Endodermal cell (in vitro differentiated cells): ENCODE measurements around the gene EFNA5. TPM values are rescaled to one million over a fixed set of nuclear protein-coding genes. Genes with fewer than 3 reads are reported as not detected.

Experiments used
- DNase-seq: peaks from one replicate; pipeline ENCODE4 v3.0.0-alpha.2; 2017
- H3K27ac ChIP-seq: 2 replicates; pipeline ENCODE4 v1.5.1; 2013; ENCODE audit warnings: mild to moderate bottlenecking, low read depth, low read length, moderate library complexity
- H3K27me3 ChIP-seq: 2 replicates; pipeline ENCODE4 v1.6.1; 2013; ENCODE audit warnings: mild to moderate bottlenecking, low read length, moderate library complexity; ENCODE audit not compliant: insufficient read depth, control insufficient read depth, poor library complexity, severe bottlenecking
- H3K36me3 ChIP-seq: 2 replicates; pipeline ENCODE4 v1.7.0; 2013; ENCODE audit warnings: mild to moderate bottlenecking, low read length, moderate library complexity; ENCODE audit not compliant: control insufficient read depth, insufficient read depth
- H3K4me1 ChIP-seq: one replicate; pipeline ENCODE4 v1.7.0; 2013; ENCODE audit warnings: low read length; ENCODE audit not compliant: control insufficient read depth, insufficient read depth
- H3K4me3 ChIP-seq: 2 replicates; pipeline ENCODE4 v1.5.1; 2013; ENCODE audit warnings: mild to moderate bottlenecking, low read length, moderate library complexity
- H3K9ac ChIP-seq: 2 replicates; pipeline ENCODE4 v1.6.1; 2013; ENCODE audit warnings: mild to moderate bottlenecking, low read length, moderate library complexity; ENCODE audit not compliant: poor library complexity, severe bottlenecking; ENCODE audit errors: extremely low read depth
- H3K9me3 ChIP-seq: 2 replicates; pipeline ENCODE4 v1.6.1; 2013; ENCODE audit warnings: mild to moderate bottlenecking, low read length, moderate library complexity; ENCODE audit not compliant: control insufficient read depth
- H3K27ac Mint-ChIP-seq: 2 replicates; pipeline ENCODE4 v1.8.0; 2020; ENCODE audit warnings: mixed read lengths
- H3K27me3 Mint-ChIP-seq: 2 replicates; pipeline ENCODE4 v1.8.0; 2021; ENCODE audit warnings: mild to moderate bottlenecking, mixed read lengths; ENCODE audit not compliant: insufficient read depth
- H3K36me3 Mint-ChIP-seq: 2 replicates; pipeline ENCODE4 v1.8.0; 2020; ENCODE audit warnings: low read depth, mixed read lengths
- H3K4me1 Mint-ChIP-seq: 2 replicates; pipeline ENCODE4 v1.8.0; 2020; ENCODE audit warnings: mixed read lengths
- H3K4me3 Mint-ChIP-seq: 2 replicates; pipeline ENCODE4 v1.8.0; 2020; ENCODE audit warnings: mild to moderate bottlenecking, moderate library complexity, mixed read lengths
- H3K9me3 Mint-ChIP-seq: 2 replicates; pipeline ENCODE4 v1.8.0; 2020; ENCODE audit warnings: mild to moderate bottlenecking, mixed read lengths
- CTCF ChIP-seq: fragments of 200-600 bp; sonication (generic); conservative IDR thresholded peaks from 2 replicates; pipeline ENCODE4 v1.5.0; 2021; ENCODE audit warnings: antibody characterized with exemption, mild to moderate bottlenecking
- WGBS, 2 experiments: methylation state at CpG; one replicate each; pipeline versions ENCODE4 v1.1.5 to v1.1.7; 2013; ENCODE audit warnings: missing lambda C conversion rate in 2 of 2, mixed read lengths in 1 of 2; ENCODE audit not compliant: insufficient coverage in 1 of 2, insufficient read length in 1 of 2; 5-methylcytosine and 5-hydroxymethylcytosine counted together
- total RNA-seq, 2 donors: library from RNA; stranded (reverse); fragmentation: NEBNext Ultra II Directional in 1 of 2; extraction: Animal tissue kit (Norgen Biotek cat#: 25700) in 1 of 2; gene quantifications; 2 replicates in 1 of 2; 3 replicates in 1 of 2; pipeline ENCODE4 v1.2.1, GENCODE V29; 2021

EFNA5 gene
- total RNA-seq, 2 donors from 2014 or later: 53.3 to 63.1 TPM

GRCh38 chr5:107470295-107470582 is 200.5 kb downstream of the EFNA5 start:
- WGBS, 2 experiments: 100% methylated on average over 1 of the region's 1 CpG; no CpG with 5 or more reads in 1 of the 2 experiments
- Histone ChIP-seq H3K9ac (no peak overlapping the region), H3K27me3 (no peaks in the 10 kb centered on the region), H3K4me3 (no peak overlapping the region), H3K9me3 (no peaks in the 10 kb centered on the region), H3K36me3 (no peaks in the 10 kb centered on the region), H3K27ac (no peak overlapping the region), H3K4me1 (peaks cover 26% of the 10 kb centered on the region)
- peaks cover 2% of the 10 kb centered on the region for H3K36me3 Mint-ChIP-seq
- H3K27ac Mint-ChIP-seq: no peak overlapping the region
- DNase-seq: no peak
- no peak overlapping the region for H3K4me3 Mint-ChIP-seq
- H3K27me3 Mint-ChIP-seq: no peaks in the 10 kb centered on the region
- no peaks in the 10 kb centered on the region for H3K9me3 Mint-ChIP-seq
- H3K4me1 Mint-ChIP-seq: peaks cover 53% of the 10 kb centered on the region
- no peak for TF ChIP-seq CTCF

GRCh38 chr5:107469485-107470294 is 201.0 kb downstream of the EFNA5 start:
- Mint-ChIP-seq H3K4me1 (peaks cover 53% of the 10 kb centered on the region), H3K27ac (no peak overlapping the region), H3K36me3 (peaks cover 2% of the 10 kb centered on the region), H3K4me3 (no peak overlapping the region), H3K9me3 (no peaks in the 10 kb centered on the region), H3K27me3 (no peaks in the 10 kb centered on the region)
- no peak overlapping the region for H3K9ac ChIP-seq
- H3K27me3 ChIP-seq: no peaks in the 10 kb centered on the region
- no peak overlapping the region for H3K4me3 ChIP-seq
- 90 to 100% methylated on average over 2 to 5 of the region's 5 CpGs for WGBS, 2 experiments
- DNase-seq: no peak
- H3K27ac ChIP-seq: no peak overlapping the region
- H3K4me1 ChIP-seq: peaks cover 26% of the 10 kb centered on the region
- H3K36me3 ChIP-seq: no peaks in the 10 kb centered on the region
- no peaks in the 10 kb centered on the region for H3K9me3 ChIP-seq
- no peak for TF ChIP-seq CTCF

GRCh38 chr5:107469064-107469463 is 201.7 kb downstream of the EFNA5 start:
- H3K4me1 Mint-ChIP-seq: peaks cover 54% of the 10 kb centered on the region
- Histone ChIP-seq H3K27me3 (no peaks in the 10 kb centered on the region), H3K36me3 (no peaks in the 10 kb centered on the region), H3K27ac (no peak overlapping the region), H3K4me1 (peaks cover 26% of the 10 kb centered on the region), H3K9me3 (no peaks in the 10 kb centered on the region), H3K9ac (no peak overlapping the region), H3K4me3 (no peak overlapping the region)
- no peaks in the 10 kb centered on the region for H3K27me3 Mint-ChIP-seq
- no peak overlapping the region for H3K27ac Mint-ChIP-seq
- no peak for TF ChIP-seq CTCF
- 95 to 100% methylated on average over 1 to 2 of the region's 2 CpGs for WGBS, 2 experiments
- H3K9me3 Mint-ChIP-seq: no peaks in the 10 kb centered on the region
- peaks cover 2% of the 10 kb centered on the region for H3K36me3 Mint-ChIP-seq
- no peak overlapping the region for H3K4me3 Mint-ChIP-seq
- no peak for DNase-seq
